ENCODE data around the gene HOXD10.

HOXD10 gene

DNA sequence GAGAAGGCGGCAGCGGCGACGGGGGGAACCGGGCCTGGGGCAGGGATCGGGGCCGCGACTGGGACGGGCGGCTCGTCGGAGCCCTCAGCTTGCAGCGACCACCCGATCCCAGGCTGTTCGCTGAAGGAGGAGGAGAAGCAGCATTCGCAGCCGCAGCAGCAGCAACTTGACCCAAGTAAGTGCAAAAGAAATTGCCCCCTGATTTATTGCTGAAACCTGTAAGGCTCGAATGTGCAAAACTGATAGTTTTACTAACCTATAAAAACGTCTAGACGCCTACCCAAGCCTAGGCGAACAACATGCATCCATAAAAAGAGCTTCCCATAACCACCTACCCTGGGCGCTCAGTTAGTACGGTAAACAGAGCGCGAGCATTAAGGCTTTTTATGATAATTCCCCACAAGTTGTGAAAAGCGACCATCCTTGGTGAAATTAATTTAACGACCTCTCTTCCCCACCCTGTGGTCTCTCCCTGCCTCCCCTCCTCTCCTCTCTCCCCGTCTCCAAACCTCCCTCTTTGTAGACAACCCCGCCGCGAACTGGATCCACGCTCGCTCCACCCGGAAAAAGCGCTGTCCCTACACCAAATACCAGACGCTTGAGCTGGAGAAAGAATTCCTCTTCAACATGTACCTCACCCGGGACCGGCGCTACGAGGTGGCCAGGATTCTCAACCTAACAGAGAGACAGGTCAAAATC, 7.0 kb downstream of the HOXD10 start:
- no peak for DNase-seq

GRCh38 chr2:176124110-176124946, 7.8 kb downstream of the HOXD10 start:
- no peak for DNase-seq

GRCh38 chr2:176124947-176125771, 8.6 kb downstream of the HOXD10 start:
- DNase-seq = no peak

DNA sequence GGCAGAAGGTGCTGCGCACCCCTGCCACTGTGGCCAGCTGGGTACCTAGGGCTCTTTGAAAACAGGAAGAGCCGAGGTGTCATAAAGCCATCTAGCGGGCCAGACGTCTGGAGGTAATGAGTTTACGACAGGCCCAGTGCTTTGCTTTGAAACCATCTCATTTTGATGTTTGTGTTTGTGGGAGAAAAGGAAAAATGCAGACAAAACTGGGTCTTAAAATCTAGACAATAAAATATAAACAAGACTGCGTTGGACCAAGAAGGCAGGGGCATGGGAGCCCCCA, 9.1 kb downstream of the HOXD10 start:
- DNase-seq = no peak

DNA sequence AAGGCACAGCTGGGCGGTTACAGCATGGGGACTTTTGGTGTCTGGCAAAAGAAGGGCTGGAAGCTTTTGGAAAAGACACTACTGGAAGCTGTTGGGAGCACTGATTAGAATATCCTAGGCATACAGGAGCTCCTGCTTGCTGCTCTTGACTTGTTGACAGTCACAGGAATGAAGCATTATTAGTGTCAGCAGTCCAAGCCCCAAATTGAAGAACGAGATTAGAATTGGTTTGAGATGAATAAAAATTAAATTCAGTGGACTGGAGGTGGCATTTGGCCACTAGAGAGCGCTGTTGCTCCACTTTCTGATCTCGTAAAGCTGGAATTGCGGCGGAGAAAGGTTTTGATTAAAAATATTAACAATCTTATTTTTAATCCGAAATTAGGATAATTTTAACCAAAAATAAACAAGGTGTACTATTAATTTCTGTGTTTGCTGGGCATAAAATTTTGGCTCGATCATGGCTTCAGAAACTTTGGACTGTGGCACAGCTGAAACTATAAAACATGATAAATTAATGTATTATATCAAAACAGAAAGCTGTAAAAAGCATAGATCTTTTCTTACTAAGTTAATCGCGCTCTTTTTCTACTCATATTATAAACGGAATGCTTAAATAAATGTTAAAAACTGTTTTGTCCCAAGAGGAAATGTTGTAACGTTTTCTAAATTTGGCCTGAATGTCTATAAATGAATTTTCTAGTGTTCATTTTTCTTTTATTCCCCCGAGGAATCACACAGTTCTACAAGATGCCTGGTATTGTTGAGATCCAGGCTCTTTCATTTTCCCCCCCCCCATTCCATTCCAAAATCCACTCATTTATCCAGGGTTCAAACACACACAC, 10.6 kb downstream of the HOXD10 start:
- no peak for DNase-seq

DNA sequence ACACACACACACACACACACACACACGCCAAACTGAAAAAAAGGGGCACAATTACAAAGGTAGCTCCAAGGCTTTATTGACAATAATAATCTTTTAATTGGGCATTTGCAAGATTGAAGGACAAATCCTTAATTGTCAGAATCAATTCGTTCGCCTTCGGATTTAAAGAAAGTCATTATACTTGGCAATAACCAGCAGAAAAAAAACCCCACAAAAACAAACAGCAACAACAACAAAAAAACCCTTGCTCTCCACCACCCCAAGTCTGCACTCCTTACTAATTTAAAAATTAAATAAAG, 11.1 kb downstream of the HOXD10 start:
- DNase-seq = no peak

DNA sequence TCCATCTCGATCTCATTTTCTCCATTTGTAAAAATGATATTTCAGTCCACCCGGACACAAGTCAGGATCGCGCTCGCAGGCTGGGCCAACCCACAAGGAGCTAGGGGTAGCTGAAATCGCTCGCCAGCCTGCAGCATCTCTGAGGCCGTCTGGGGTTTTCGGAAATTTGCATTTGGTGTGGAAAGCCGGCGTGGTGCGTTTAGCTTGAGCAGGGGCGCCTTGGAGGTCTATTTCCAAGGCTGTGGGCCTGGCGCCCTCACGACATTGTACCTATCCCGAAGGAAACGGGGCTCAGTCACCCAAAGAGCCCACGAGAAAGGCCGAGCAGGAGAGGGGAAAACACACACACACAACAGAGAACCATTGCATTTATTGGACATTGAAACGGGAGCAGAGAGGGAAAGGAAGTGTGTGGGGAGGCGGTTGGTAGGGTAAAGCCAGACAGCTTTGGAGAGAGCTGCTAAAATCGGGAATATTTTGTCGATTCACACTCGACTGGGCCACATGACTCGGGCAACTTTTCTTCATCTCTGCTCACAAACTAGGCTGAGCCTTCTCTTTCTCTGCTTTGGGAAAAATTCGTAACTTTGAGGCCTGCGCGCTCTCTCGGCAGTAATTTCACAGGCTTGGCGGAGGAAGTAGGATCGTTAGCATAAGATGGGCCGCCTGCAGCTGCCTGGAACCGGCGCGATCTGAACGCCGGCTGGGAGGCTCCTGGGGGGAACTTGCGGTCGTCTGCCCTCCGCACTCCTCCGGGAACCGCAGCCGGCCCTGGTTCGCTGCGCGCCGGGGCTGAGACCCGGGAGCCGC, 11.8 kb downstream of the HOXD10 start:
- no peak for DNase-seq

DNA sequence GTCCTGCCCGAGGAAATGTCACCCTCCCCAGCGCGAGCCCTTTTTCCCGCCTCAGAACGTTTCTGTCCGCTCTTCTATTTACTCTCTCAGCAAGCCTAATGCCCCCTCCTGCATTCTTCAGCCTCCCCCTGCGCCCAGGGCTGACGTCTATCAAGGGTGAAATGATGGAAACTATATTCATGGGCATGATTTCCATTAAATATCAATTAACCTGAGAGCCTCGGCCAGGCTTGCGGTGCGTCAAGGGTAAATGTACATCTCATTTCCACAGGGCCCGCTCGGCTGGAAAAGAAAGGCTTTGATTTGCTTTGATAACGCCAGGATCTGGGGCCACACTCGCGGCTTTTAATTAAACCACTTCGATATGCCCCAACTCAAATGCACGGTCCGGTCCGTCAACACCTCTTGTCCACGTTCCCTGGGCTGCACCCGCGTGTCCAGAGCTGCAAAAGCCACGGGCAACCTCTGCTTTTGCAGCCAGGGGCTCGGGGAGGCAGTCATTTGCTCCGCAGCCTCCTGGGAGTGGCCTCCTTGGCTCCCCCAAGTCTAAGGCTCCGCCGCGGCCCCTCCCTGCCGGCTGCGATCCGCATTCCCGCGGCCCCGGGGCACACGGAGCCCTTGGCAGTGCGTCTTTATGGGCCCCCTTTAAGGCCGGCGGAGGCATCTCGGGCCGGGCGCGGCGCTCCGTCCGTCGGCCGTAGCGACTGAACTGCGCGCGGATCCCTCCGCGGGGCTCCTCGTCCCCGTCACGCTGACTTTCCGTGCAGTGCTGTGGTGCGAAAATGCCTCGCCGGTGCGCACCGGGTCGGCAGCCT, 12.6 kb downstream of the HOXD10 start, which contains the start of gene HOXD8:
Gene HOXD8 (plus strand): TSS at position 724 of the 815 bp plus-strand sequence. CDS start 662 bp downstream, outside the sequence.
- DNase-seq = no peak

- no peak for DNase-seq
Measured at GRCh38 chr2:176129813-176130146, 13.2 kb downstream of the HOXD10 start.

- DNase-seq = no peak
Measured at GRCh38 chr2:176130147-176130956, 13.8 kb downstream of the HOXD10 start.

GRCh38 chr2:176130957-176131847, 14.6 kb downstream of the HOXD10 start:
- no peak for DNase-seq

- DNase-seq = no peak
Measured at GRCh38 chr2:176131848-176132158, 15.2 kb downstream of the HOXD10 start.

DNA sequence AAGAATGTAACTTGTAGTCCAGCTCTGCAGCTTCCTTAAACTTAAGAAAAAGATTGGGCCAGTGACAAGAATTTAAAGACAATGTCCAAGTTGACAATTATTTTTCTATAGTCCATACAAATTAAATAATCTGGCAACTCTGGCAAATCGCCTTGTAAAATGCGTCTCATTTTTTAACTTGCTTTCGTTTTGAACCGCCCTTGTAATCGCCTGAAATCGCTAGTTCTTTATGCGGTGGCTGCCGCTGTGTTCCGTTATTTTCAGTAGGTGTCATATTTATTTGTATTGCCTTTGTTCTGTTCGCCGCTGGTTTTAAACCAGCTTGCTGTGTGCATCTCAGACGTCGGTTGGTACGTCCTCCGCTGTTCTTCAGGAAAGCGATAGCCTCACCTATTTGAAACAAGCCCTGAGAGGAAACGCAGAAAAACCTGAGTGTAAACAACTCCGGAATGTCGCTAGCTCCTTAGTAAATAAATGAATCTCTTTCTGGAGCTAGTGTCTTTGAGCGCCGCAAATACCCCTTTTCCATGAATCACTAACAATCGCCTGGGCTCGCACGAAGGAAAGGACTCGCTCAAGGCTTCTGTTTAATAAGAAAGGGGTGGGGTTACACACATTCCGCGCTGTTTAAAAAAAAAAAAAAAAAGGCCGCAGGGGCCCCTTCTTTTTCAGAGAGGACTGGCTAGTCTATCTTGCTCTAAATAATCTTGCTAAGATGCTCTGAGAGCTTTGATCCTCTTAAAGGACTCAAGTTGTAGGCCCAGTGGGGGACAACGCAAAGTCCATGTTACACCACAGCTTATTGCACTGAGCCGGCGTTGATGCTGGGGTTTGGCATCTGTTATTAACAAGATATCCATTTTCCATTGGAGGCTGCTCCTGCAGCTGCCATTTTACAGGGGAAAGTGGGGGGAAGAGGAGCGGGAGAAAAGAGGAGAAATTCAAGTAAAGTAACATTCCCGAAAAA, 15.9 kb downstream of the HOXD10 start:
- DNase-seq = no peak

GRCh38 chr2:176133389-176133788, 16.8 kb downstream of the HOXD10 start:
- no peak for DNase-seq

DNA sequence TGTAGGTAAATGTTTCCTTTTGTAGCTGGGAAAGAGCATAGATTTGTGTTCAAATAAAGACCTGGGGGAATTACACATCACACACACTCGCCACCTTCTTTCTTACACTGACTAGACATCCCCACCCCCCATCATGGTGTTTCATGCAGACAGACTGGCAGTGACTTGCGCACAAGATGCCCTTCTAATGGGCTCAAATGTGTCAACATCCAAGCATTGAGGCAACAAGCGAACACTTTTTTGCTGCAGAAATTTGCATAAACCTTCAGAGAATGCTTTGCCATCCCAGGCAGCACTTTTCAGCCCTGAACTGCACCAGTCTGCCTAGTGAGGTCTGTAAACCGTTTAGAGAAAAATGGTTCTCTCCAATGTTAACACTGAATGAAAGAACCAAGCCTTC, 17.5 kb downstream of the HOXD10 start:
- no peak for DNase-seq

DNA sequence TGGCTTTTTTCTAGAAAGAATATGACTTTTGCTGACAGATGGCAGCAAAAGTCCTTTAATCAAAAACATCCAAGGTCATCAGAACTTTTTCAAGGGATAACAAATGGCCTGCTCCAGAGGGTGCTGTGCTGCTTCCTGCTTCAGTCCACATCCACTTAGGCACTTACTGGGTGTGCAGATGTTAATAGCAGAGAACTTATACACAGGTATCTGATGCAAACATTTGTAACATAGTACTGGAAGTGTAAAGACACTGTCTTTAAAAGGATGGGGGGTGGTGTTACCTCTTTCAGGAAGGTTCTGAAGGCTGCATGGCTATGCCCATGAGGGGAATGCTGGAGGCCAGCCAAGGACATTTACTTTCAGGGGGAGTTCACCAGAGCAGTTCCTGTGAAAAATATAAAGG, 18.5 kb downstream of the HOXD10 start:
- DNase-seq = no peak

GRCh38 chr2:176136374-176137251, 20.0 kb downstream of the HOXD10 start:
- no peak for DNase-seq
